Measurements from ENCODE around the gene SYNGR3. TPM values are rescaled to one million over a fixed set of nuclear protein-coding genes. Genes with fewer than 3 reads are reported as not detected.

The SYNGR3 gene
- total RNA-seq, 1 experiment from 2014 or later, result 11.9 TPM

DNA sequence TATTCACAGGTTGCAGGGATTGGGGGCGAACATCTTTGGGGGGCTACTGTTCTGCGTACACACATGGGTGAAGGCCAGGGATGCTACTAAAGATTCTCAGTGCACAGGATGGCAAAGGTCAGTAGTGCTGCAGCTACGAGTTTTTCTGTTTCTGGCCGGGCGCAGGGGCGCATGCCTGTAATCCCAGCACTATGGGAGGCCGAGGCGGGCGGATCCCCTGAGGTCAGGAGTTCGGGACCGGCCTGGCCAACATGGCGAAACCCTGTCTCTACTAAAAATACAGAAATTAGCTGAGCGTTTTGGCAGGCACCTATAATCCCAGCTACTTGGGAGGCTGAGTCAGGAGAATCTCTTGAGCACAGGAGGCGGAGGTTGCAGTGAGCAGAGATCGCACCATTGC is 23.8 kb downstream of the SYNGR3 start:
- H3K9me3 Mint-ChIP-seq, result no peaks in the 10 kb centered on the region
- no peaks in the 10 kb centered on the region for H3K9me3 ChIP-seq (ENCODE audit: control insufficient read depth, low read depth, low read length)

More for the DNA sequence above, 23.8 kb downstream of the SYNGR3 start:
- Histone ChIP-seq H3K4ac (ENCODE audit: low read depth, low read length) (no peak overlapping the region), H3K14ac (ENCODE audit: insufficient read depth, low read length) (no peak overlapping the region), H3K9ac (ENCODE audit: extremely low read depth, insufficient read length, low read length) (no peak overlapping the region), H4K8ac (replicated peaks; ENCODE audit: insufficient read length, low read depth, low read length) (no peak overlapping the region), H3K18ac (ENCODE audit: insufficient read length, low read depth, low read length) (no peak overlapping the region), H2AK5ac (ENCODE audit: insufficient read length, low read length) (no peak overlapping the region), H2BK5ac (ENCODE audit: insufficient read length, low read length) (no peak overlapping the region), H3K79me1 (ENCODE audit: insufficient read depth, low read depth, low read length, poor library complexity, severe bottlenecking) (no peaks in the 10 kb centered on the region), H4K20me1 (ENCODE audit: control insufficient read depth, insufficient read depth, insufficient read length) (no peaks in the 10 kb centered on the region), H4K91ac (ENCODE audit: insufficient read length, low read depth, low read length) (no peak overlapping the region), H3K23ac (ENCODE audit: insufficient read length, low read depth, low read length) (no peak overlapping the region), H2BK20ac (ENCODE audit: low read depth, low read length, poor library complexity, severe bottlenecking) (no peak overlapping the region), H2BK120ac (ENCODE audit: low read depth, low read length, poor library complexity, severe bottlenecking) (no peak overlapping the region), H3K4me2 (ENCODE audit: insufficient read depth, insufficient read length, low read length) (no peak overlapping the region), H3K79me2 (ENCODE audit: insufficient read depth, low read length) (peaks cover 5% of the 10 kb centered on the region; the same call in 1 of the 2 replicates), H3T11ph (ENCODE audit: low read length) (no peak overlapping the region), H3K27ac (ENCODE audit: insufficient read length, low read depth, low read length) (no peak overlapping the region), H2BK15ac (ENCODE audit: low read depth, low read length) (no peak overlapping the region), H3K4me1 (ENCODE audit: insufficient read depth, low read length) (peaks cover 4% of the 10 kb centered on the region; the same call in 1 of the 2 replicates), H3K56ac (ENCODE audit: insufficient read length, low read depth, low read length) (no peak overlapping the region), H3K27me3 (ENCODE audit: insufficient read depth, low read length) (no peaks in the 10 kb centered on the region), H3K23me2 (ENCODE audit: insufficient read length, low read depth, low read length, poor library complexity, severe bottlenecking) (peaks cover 10% of the 10 kb centered on the region), H4K5ac (ENCODE audit: insufficient read length, low read depth, low read length) (no peak overlapping the region), H2BK12ac (ENCODE audit: insufficient read length, low read depth, low read length) (no peak overlapping the region), H2AFZ (ENCODE audit: low read length) (no peak overlapping the region)
- Mint-ChIP-seq H3K4me3 (no peak overlapping the region; a peak in 1 of 5 replicates), H3K27me3 (ENCODE audit: low read depth) (peaks cover 23% of the 10 kb centered on the region), H3K4me1 (peaks cover 7 to 9% of the 10 kb centered on the region in 2 experiments), H3K27ac (no peak overlapping the region), H3K36me3 (ENCODE audit: insufficient read depth in 1 of 3, low read depth in 3 of 3) (peaks cover under 1 to 3% (median 2%) of the 10 kb centered on the region in 3 experiments; a peak in 5 of 7 replicates)
- TF ChIP-seq, protein P1, sequence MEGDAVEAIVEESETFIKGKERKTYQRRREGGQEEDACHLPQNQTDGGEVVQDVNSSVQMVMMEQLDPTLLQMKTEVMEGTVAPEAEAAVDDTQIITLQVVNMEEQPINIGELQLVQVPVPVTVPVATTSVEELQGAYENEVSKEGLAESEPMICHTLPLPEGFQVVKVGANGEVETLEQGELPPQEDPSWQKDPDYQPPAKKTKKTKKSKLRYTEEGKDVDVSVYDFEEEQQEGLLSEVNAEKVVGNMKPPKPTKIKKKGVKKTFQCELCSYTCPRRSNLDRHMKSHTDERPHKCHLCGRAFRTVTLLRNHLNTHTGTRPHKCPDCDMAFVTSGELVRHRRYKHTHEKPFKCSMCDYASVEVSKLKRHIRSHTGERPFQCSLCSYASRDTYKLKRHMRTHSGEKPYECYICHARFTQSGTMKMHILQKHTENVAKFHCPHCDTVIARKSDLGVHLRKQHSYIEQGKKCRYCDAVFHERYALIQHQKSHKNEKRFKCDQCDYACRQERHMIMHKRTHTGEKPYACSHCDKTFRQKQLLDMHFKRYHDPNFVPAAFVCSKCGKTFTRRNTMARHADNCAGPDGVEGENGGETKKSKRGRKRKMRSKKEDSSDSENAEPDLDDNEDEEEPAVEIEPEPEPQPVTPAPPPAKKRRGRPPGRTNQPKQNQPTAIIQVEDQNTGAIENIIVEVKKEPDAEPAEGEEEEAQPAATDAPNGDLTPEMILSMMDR (conservative IDR thresholded peaks at IDR 0.05), result no peak
- no peak for DNase-seq
- WGBS (ENCODE audit: extremely low coverage, insufficient read length, low lambda C conversion rate), result no CpG with 5 or more reads among the region's 15 CpGs
